Psoas muscle (tissue), 8 donors: ENCODE results near the gene RAB3C. TPM values are rescaled to one million over a fixed set of nuclear protein-coding genes. Genes with fewer than 3 reads are reported as not detected.

Experiments used
- ATAC-seq, 4 donors: fragments of 200-7000 bp; cut with Tn5 transposase; one replicate each; pipeline ENCODE4 v1.9.1; 2020; ENCODE audit warnings: moderate library complexity in 3 of 4, mild to moderate bottlenecking in 2 of 4
- DNase-seq, 2 donors: peaks; one replicate each; pipeline ENCODE4 v3.0.0-alpha.2; 2020
- H3K27ac ChIP-seq: fragments of 200-600 bp; one replicate; pipeline ENCODE4 v1.8.0; 2022
- H3K27me3 ChIP-seq, 3 donors: fragments of 200-600 bp in 1 of 3; one replicate each; pipeline versions ENCODE4 v1.6.1 to v1.8.0; 2013 to 2022; ENCODE audit warnings: low read length in 2 of 3, mild to moderate bottlenecking in 2 of 3, moderate library complexity in 1 of 3; ENCODE audit not compliant: insufficient read depth in 3 of 3
- H3K36me3 ChIP-seq, 2 donors: fragments of 200-600 bp in 1 of 2; one replicate each; pipeline versions ENCODE4 v1.6.1 to v1.8.0; 2013 to 2022; ENCODE audit warnings: low read depth in 1 of 2, mild to moderate bottlenecking in 1 of 2, moderate library complexity in 1 of 2; ENCODE audit not compliant: insufficient read depth in 1 of 2
- H3K4me1 ChIP-seq: fragments of 200-600 bp; one replicate; pipeline ENCODE4 v1.8.0; 2022
- H3K4me3 ChIP-seq: fragments of 200-600 bp; one replicate; pipeline ENCODE4 v1.8.0; 2022; ENCODE audit warnings: mild to moderate bottlenecking
- H3K9me3 ChIP-seq: fragments of 200-600 bp; one replicate; pipeline ENCODE4 v1.8.0; 2022
- CTCF ChIP-seq: fragments of 200-600 bp; IDR thresholded peaks from one replicate; pipeline ENCODE4 v1.8.0; 2022; ENCODE audit warnings: antibody characterized with exemption
- WGBS, 3 donors: extraction: QIAGEN DNeasy Blood & Tissue Kit; methylation state at CpG; one replicate each; pipeline versions ENCODE4 v1.1.6 to v1.1.7; 2013; 5-methylcytosine and 5-hydroxymethylcytosine counted together
- intact Hi-C, 2 donors: fragments of 100-400 bp; cut with DNase I; formaldehyde crosslinking; loops; one replicate each; pipeline versions ENCODE4 v1.11.0 to v1.14.2; 2022
- polyA plus RNA-seq, 3 donors: library from polyadenylated mRNA; stranded (reverse); fragments of 200-250 nt; gene quantifications; one replicate each; pipeline ENCODE4 v1.2.3, GENCODE V29; 2013
- total RNA-seq, 4 donors: library from RNA; stranded (reverse); fragmentation: NEBNext Ultra II Directional in 2 of 4; extraction: Animal tissue kit (Norgen Biotek cat#: 25700) in 2 of 4; gene quantifications; one replicate each; pipeline versions ENCODE4 v1.2.1 to v1.2.4, GENCODE V29; 2021 to 2023
- donor health status: healthy with polysubstance abuse.
- donor health status: DM: no; HTN: no; CAD: no; lungs with moderate emphysema.
- donor health status: Bipolar disorder and iron deficiency.
- donor health status: healthy.
- donor health status: DM: yes; HTN: yes; CAD: no.
- donor health status: DM: no; HTN: no; CAD: no.
- donor health status: DM: no; HTN: no; CAD: no.
- donor health status: DM: yes; HTN: yes; CAD: no.

Gene RAB3C
- total and polyA plus RNA-seq, 7 donors: 0.16 to 2.2 (median 0.62) TPM

GRCh38 chr5:58898538-58898937, 315.7 kb downstream of the RAB3C start:
- H3K27ac ChIP-seq: no peak overlapping the region
- H3K36me3 ChIP-seq: no peaks in the 10 kb centered on the region
- intact Hi-C loops: loop anchor here (10.0 kb wide), 3 partner anchors 66 to 476 kb away; no protein-coding TSS in a partner anchor
- H3K4me3 ChIP-seq: no peak overlapping the region
- TF ChIP-seq CTCF: no peak
- no peaks in the 10 kb centered on the region for H3K9me3 ChIP-seq
- peaks cover 7% of the 10 kb centered on the region for H3K4me1 ChIP-seq
- DNase-seq (no peak), ATAC-seq (no peak)
- H3K27me3 ChIP-seq: no peaks in the 10 kb centered on the region

- DNase-seq (no peak), ATAC-seq (peak in 1 of 4 donors; percentile 22)
- Histone ChIP-seq H3K9me3 (peaks cover 7% of the 10 kb centered on the region), H3K4me1 (peaks cover 7% of the 10 kb centered on the region), H3K36me3 (no peaks in the 10 kb centered on the region), H3K4me3 (no peak overlapping the region), H3K27me3 (no peaks in the 10 kb centered on the region), H3K27ac (no peak overlapping the region)
- 61 to 73% (median 66%) methylated on average over 11 of the region's 11 CpGs for WGBS, 3 donors
- no peak for TF ChIP-seq CTCF
- intact Hi-C loops: no loop called here
These were observed 318.4 kb downstream of the RAB3C start for GRCh38 chr5:58901271-58901670.

GRCh38 chr5:58902305-58902704, 319.4 kb downstream of the RAB3C start:
- intact Hi-C loops: no loop called here
- Histone ChIP-seq H3K4me3 (no peak overlapping the region), H3K27me3 (no peaks in the 10 kb centered on the region), H3K36me3 (no peaks in the 10 kb centered on the region), H3K9me3 (peaks cover 10% of the 10 kb centered on the region), H3K27ac (no peak overlapping the region), H3K4me1 (peaks cover 7% of the 10 kb centered on the region)
- DNase-seq (no peak), ATAC-seq (peak in 2 of 4 donors; percentile 26 to 33)
- no peak for TF ChIP-seq CTCF

- peak; percentile 37 to 79 (median 66) for ATAC-seq
- Histone ChIP-seq H3K36me3 (no peaks in the 10 kb centered on the region), H3K4me3 (no peak overlapping the region), H3K27ac (no peak overlapping the region), H3K9me3 (peaks cover 10% of the 10 kb centered on the region), H3K4me1 (peaks cover 7% of the 10 kb centered on the region), H3K27me3 (no peaks in the 10 kb centered on the region)
- DNase-seq: no peak
- intact Hi-C loops: no loop called here
- TF ChIP-seq CTCF: no peak
- WGBS, 3 donors: 56 to 84% (median 57%) methylated on average over 2 of the region's 2 CpGs
These were observed 319.9 kb downstream of the RAB3C start for GRCh38 chr5:58902765-58903164.

GRCh38 chr5:58904737-58905136, 321.9 kb downstream of the RAB3C start:
- no peak for TF ChIP-seq CTCF
- 71 to 81% (median 72%) methylated on average over 4 of the region's 4 CpGs for WGBS, 3 donors
- DNase-seq: no peak

More at GRCh38 chr5:58904737-58905136, 321.9 kb downstream of the RAB3C start:
- peaks cover 7% of the 10 kb centered on the region for H3K4me1 ChIP-seq
- no peak overlapping the region for H3K4me3 ChIP-seq
- ATAC-seq: no peak
- H3K27ac ChIP-seq: no peak overlapping the region
- peaks cover 10% of the 10 kb centered on the region for H3K9me3 ChIP-seq
- H3K27me3 ChIP-seq: no peaks in the 10 kb centered on the region
- no peaks in the 10 kb centered on the region for H3K36me3 ChIP-seq
- intact Hi-C loops: no loop called here
